DOHH2 (cell line): ENCODE results near the gene ROM1.

Experiments used
- H3F3A ChIP-seq: fragments of 200-600 bp; sonication (generic), shearing (Covaris generic); 2 replicates; pipeline ENCODE4 v1.6.0; 2016; ENCODE audit warnings: antibody characterized with exemption, mild to moderate bottlenecking; ENCODE audit not compliant: control insufficient read depth, insufficient read depth
- H3K27ac ChIP-seq: fragments of 200-600 bp; sonication (generic); 2 replicates; pipeline ENCODE4 v1.5.1; 2014; ENCODE audit warnings: low read depth, mild to moderate bottlenecking, low read length, moderate library complexity
- H3K27me3 ChIP-seq: fragments of 200-600 bp; sonication (generic); 2 replicates; pipeline ENCODE4 v1.6.1; 2014; ENCODE audit warnings: mild to moderate bottlenecking, low read length, mixed read lengths; ENCODE audit not compliant: control insufficient read depth
- H3K36me3 ChIP-seq: fragments of 200-600 bp; sonication (generic); 2 replicates; pipeline ENCODE4 v1.6.1; 2014; ENCODE audit warnings: mild to moderate bottlenecking, low read length, moderate library complexity, mixed read lengths; ENCODE audit not compliant: control insufficient read depth
- H3K4me1 ChIP-seq: fragments of 200-600 bp; sonication (generic); 2 replicates; pipeline ENCODE4 v1.6.1; 2014; ENCODE audit warnings: mild to moderate bottlenecking, low read length, mixed read lengths; ENCODE audit not compliant: control insufficient read depth
- H3K4me2 ChIP-seq: fragments of 200-600 bp; sonication (generic); 2 replicates; pipeline ENCODE4 v1.6.0; 2014; ENCODE audit warnings: mild to moderate bottlenecking, low read length, moderate library complexity
- H3K4me3 ChIP-seq: fragments of 200-600 bp; sonication (generic); 2 replicates; pipeline ENCODE4 v1.5.1; 2014; ENCODE audit warnings: mild to moderate bottlenecking, low read length, mixed read lengths
- H3K79me2 ChIP-seq: fragments of 200-600 bp; sonication (generic); 2 replicates; pipeline ENCODE4 v1.6.1; 2014; ENCODE audit warnings: mild to moderate bottlenecking, low read length, mixed read lengths; ENCODE audit not compliant: control insufficient read depth
- H3K9me2 ChIP-seq: fragments of 200-600 bp; sonication (generic); replicated peaks from 2 replicates; pipeline ENCODE4 v1.6.1; 2014; ENCODE audit warnings: mild to moderate bottlenecking, low read length, mixed read lengths; ENCODE audit not compliant: control insufficient read depth
- H3K9me3 ChIP-seq: fragments of 200-600 bp; sonication (generic); 2 replicates; pipeline ENCODE4 v1.6.1; 2014; ENCODE audit warnings: antibody characterized with exemption, low read length, mixed read lengths; ENCODE audit not compliant: control insufficient read depth, insufficient read depth
- H4K20me1 ChIP-seq: fragments of 200-600 bp; sonication (generic); 2 replicates; pipeline ENCODE4 v1.6.0; 2014; ENCODE audit warnings: low read depth, mild to moderate bottlenecking, antibody characterized with exemption, low read length, moderate library complexity; ENCODE audit not compliant: control insufficient read depth, insufficient read depth
- EZH2phosphoT487 ChIP-seq: fragments of 200-600 bp; sonication (generic); IDR thresholded peaks from 2 replicates; pipeline ENCODE4 v1.6.1; 2017; ENCODE audit warnings: borderline replicate concordance, mild to moderate bottlenecking, antibody characterized with exemption, low read length, moderate library complexity, mixed read lengths
- TF ChIP-seq, protein P1 (sequence below): fragments of 200-600 bp; sonication (generic); IDR thresholded peaks from one replicate; pipeline ENCODE4 v1.5.1; 2014; ENCODE audit warnings: antibody characterized with exemption, mild to moderate bottlenecking, low read depth, low read length; ENCODE audit not compliant: poor library complexity, severe bottlenecking

Gene ROM1

DNA sequence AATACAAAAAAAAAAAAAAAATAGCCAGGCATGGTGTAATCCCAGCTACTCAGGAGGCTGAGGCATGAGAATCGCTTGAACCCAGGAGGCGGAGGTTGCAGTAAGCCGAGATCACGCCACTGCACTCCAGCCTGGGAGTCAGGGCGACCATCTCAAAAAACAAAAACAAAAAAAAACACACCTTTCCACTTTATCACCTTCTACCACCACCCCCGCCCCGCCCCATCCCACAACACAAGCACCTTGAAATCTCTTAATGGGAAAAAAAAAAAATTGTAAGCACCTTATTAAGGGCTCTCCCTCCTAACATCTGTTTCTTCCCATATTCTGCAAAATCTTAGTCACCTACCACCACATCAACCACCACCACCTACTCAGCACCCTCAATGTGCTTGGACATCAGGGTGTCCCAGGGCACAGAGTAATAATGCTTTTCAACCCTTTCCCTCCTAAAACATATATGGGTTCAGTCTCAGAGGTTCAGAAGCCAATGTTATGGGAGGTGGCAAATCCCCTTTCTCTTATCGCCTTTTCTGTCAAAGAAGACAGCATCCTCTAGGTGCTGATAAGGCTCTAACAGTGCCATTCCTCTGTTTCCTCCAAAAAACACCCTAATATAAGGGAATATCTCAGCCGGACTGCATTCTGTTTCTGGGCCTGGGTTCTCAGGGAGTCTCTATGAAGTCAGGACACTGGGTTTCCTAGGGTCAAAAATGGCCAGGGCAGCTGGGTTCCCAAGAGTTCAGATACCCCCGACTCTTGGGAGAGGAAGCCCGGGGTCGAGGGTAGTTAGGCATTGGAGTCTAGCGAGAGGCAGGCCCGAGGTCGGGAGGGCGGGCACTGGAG lies 39.3 kb downstream of the ROM1 start:
- no peaks in the 10 kb centered on the region for H3K27me3 ChIP-seq
- H3K36me3 ChIP-seq: peaks cover 35% of the 10 kb centered on the region
- peak overlapping the region; percentile 95 for H3K4me3 ChIP-seq
- H3K27ac ChIP-seq: peak overlapping the region; percentile 80
- H4K20me1 ChIP-seq: no peaks in the 10 kb centered on the region
- H3F3A ChIP-seq: peaks cover 11% of the 10 kb centered on the region
- H3K4me2 ChIP-seq: peak overlapping the region; percentile 97
- TF ChIP-seq, protein P1, sequence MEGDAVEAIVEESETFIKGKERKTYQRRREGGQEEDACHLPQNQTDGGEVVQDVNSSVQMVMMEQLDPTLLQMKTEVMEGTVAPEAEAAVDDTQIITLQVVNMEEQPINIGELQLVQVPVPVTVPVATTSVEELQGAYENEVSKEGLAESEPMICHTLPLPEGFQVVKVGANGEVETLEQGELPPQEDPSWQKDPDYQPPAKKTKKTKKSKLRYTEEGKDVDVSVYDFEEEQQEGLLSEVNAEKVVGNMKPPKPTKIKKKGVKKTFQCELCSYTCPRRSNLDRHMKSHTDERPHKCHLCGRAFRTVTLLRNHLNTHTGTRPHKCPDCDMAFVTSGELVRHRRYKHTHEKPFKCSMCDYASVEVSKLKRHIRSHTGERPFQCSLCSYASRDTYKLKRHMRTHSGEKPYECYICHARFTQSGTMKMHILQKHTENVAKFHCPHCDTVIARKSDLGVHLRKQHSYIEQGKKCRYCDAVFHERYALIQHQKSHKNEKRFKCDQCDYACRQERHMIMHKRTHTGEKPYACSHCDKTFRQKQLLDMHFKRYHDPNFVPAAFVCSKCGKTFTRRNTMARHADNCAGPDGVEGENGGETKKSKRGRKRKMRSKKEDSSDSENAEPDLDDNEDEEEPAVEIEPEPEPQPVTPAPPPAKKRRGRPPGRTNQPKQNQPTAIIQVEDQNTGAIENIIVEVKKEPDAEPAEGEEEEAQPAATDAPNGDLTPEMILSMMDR: no peak
- TF ChIP-seq EZH2phosphoT487: no peak
- peaks cover 47% of the 10 kb centered on the region for H3K79me2 ChIP-seq
- peaks cover 30% of the 10 kb centered on the region for H3K4me1 ChIP-seq
- no peaks in the 10 kb centered on the region for H3K9me3 ChIP-seq
- H3K9me2 ChIP-seq: no peaks in the 10 kb centered on the region

DNA sequence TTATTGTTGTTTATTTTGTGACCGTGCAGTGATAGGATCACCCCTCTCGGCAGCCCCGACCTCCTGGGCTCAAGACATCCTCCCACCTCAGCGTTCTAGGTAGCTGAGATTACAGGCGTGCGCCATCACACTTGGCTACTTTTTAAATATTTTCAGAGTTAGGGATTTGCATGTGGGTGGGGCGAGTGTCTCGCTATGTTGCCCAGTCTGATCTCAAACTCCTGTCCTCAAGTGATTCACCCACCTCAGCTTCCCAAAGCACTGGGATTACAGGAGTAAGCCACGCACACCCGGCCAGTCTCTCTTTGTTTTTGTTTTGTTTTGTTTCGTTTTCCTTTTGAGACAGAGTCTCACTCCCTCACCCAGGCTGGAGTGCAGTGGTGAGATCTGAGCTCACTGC lies 41.2 kb downstream of the ROM1 start:
- H3F3A ChIP-seq: peaks cover 12% of the 10 kb centered on the region
- no peaks in the 10 kb centered on the region for H3K9me3 ChIP-seq
- H3K4me2 ChIP-seq: peak overlapping the region; percentile 97; the same call in 1 of the 2 replicates
- H3K4me1 ChIP-seq: peaks cover 28% of the 10 kb centered on the region
- H3K4me3 ChIP-seq: no peak overlapping the region
- peaks cover 17% of the 10 kb centered on the region for H3K36me3 ChIP-seq
- no peak for TF ChIP-seq EZH2phosphoT487
- TF ChIP-seq, protein P1: no peak
- no peaks in the 10 kb centered on the region for H3K9me2 ChIP-seq
- H3K27ac ChIP-seq: no peak overlapping the region
- H4K20me1 ChIP-seq: no peaks in the 10 kb centered on the region
- H3K79me2 ChIP-seq: peaks cover 35% of the 10 kb centered on the region
- H3K27me3 ChIP-seq: no peaks in the 10 kb centered on the region

DNA sequence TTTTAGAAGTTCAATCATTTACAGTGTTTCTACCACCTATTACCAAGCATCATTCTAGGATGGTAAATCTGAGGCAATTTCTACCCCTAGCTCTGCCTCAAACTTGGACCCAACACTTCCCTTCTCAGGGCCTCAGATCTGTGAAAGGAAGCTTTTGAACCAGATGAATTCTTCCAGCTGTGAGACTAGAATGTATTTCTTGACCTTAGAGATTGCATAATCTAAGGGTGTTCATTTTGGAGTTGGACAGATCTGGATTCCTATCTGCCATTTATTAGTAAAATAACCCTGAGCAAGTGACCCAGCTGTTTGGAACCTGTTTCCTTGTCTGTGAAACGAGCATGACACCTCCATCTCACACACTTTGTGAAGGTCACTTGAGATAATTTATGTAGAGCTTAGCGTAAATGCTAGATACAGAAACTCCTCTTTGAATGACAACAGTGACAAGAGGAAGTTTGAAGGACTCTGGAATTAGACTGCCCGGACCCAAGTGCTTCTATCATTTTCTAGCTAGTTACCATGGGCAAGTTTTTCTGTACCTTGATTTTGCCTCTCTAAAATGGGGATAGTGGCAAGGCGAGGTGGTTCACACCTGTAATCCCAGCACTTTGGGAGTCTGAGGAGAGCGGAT lies 43.9 kb downstream of the ROM1 start:
- no peak overlapping the region for H3K27ac ChIP-seq
- peaks cover 18% of the 10 kb centered on the region for H3F3A ChIP-seq
- no peak overlapping the region for H3K4me2 ChIP-seq
- H3K9me3 ChIP-seq: no peaks in the 10 kb centered on the region
- peaks cover 13% of the 10 kb centered on the region for H3K79me2 ChIP-seq
- TF ChIP-seq, protein P1: no peak
- TF ChIP-seq EZH2phosphoT487: no peak
- peaks cover 15% of the 10 kb centered on the region for H3K36me3 ChIP-seq
- H4K20me1 ChIP-seq: no peaks in the 10 kb centered on the region
- no peak overlapping the region for H3K4me3 ChIP-seq
- H3K27me3 ChIP-seq: no peaks in the 10 kb centered on the region
- no peaks in the 10 kb centered on the region for H3K9me2 ChIP-seq
- H3K4me1 ChIP-seq: peaks cover 18% of the 10 kb centered on the region
